PC-3 (cell line): ENCODE data around the gene UGGT2. TPM values are rescaled to one million over a fixed set of nuclear protein-coding genes. Genes with fewer than 3 reads are reported as not detected.
"Not testable (repeated sequence)": the region's sequence is repeated elsewhere in the genome, so short reads cannot be mapped to it uniquely, and the experiment has no call there.

Experiments
- ATAC-seq: fragments of 200-7000 bp; cut with Tn5 transposase; 2 replicates; pipeline ENCODE4 v1.9.1; 2020; ENCODE audit warnings: mild to moderate bottlenecking, moderate library complexity
- BruUV-seq: library from RNA; stranded (reverse); fragments of 400-500 nt; replicated peaks from 2 replicates; lab custom pipeline; 2021; lab: Mats Ljungman, UMichigan
- CTCF ChIA-PET: fragments of 300-600 bp; sonication (Branson Sonifier 250); formaldehyde crosslinking; loops from one replicate; lab custom pipeline; 2022; ENCODE audit warnings: antibody characterized with exemption; lab: Charles Lee
- POLR2A ChIA-PET: fragments of 300-600 bp; sonication (Branson Sonifier 250); formaldehyde crosslinking; loops from one replicate; lab custom pipeline; 2022; ENCODE audit warnings: antibody characterized with exemption; ENCODE audit not compliant: unreplicated experiment; lab: Charles Lee
- DNase-seq: peaks from one replicate; pipeline ENCODE4 v3.0.0-alpha.2; 2015
- H2AFZ ChIP-seq: fragments of 300-600 bp; sonication (generic); 2 replicates; pipeline ENCODE4 v1.6.0; 2016; ENCODE audit warnings: antibody characterized with exemption, low read length
- H3F3A ChIP-seq: fragments of 300-600 bp; sonication (generic); one replicate; pipeline ENCODE4 v1.6.0; 2017; ENCODE audit warnings: antibody characterized with exemption, low read length, control low read depth, mild to moderate bottlenecking; ENCODE audit not compliant: unreplicated experiment
- H3K27ac ChIP-seq: fragments of 300-600 bp; sonication (generic); 2 replicates; pipeline ENCODE4 v1.5.1; 2016; ENCODE audit warnings: mild to moderate bottlenecking, low read length
- H3K27me3 ChIP-seq: fragments of 300-600 bp; sonication (generic); 2 replicates; pipeline ENCODE4 v1.6.1; 2016; ENCODE audit warnings: low read length, mixed read lengths
- H3K36me3 ChIP-seq: fragments of 300-600 bp; sonication (generic); 2 replicates; pipeline ENCODE4 v1.6.1; 2016; ENCODE audit warnings: low read depth, mixed run types, low read length, mixed read lengths
- H3K4me1 ChIP-seq: fragments of 300-600 bp; sonication (generic); 2 replicates; pipeline ENCODE4 v1.5.1; 2016; ENCODE audit warnings: low read length; ENCODE audit not compliant: insufficient read depth
- H3K4me2 ChIP-seq: fragments of 300-600 bp; sonication (generic); 2 replicates; pipeline ENCODE4 v1.6.0; 2016; ENCODE audit warnings: low read length
- H3K4me3 ChIP-seq: fragments of 300-600 bp; sonication (generic); 2 replicates; pipeline ENCODE4 v1.5.1; 2016; ENCODE audit warnings: mild to moderate bottlenecking, low read length, mixed read lengths
- H3K79me2 ChIP-seq: fragments of 300-600 bp; sonication (generic); 2 replicates; pipeline ENCODE4 v1.6.1; 2017; ENCODE audit warnings: low read length, mixed read lengths
- H3K9ac ChIP-seq: fragments of 300-600 bp; sonication (generic); 2 replicates; pipeline ENCODE4 v1.6.0; 2016; ENCODE audit warnings: mild to moderate bottlenecking, low read length
- H3K9me2 ChIP-seq: fragments of 300-600 bp; sonication (generic); replicated peaks from 2 replicates; pipeline ENCODE4 v1.6.1; 2016; ENCODE audit warnings: mixed run types, low read length, mixed read lengths
- H3K9me3 ChIP-seq: fragments of 300-600 bp; sonication (generic); 2 replicates; pipeline ENCODE4 v1.6.1; 2016; ENCODE audit warnings: low read length, mixed read lengths
- H4K20me1 ChIP-seq: fragments of 300-600 bp; sonication (generic); 2 replicates; pipeline ENCODE4 v1.6.1; 2016; ENCODE audit warnings: low read length, mixed read lengths
- CTCF ChIP-seq: fragments of 300-600 bp; sonication (generic); conservative IDR thresholded peaks from 2 replicates; pipeline ENCODE4 v1.5.1; 2017; ENCODE audit warnings: antibody characterized with exemption, low read depth, mild to moderate bottlenecking, low read length
- EZH2 ChIP-seq: fragments of 300-600 bp; sonication (generic); IDR thresholded peaks from one replicate; pipeline ENCODE4 v1.6.1; 2017; ENCODE audit warnings: antibody characterized with exemption, mild to moderate bottlenecking, low read length; ENCODE audit not compliant: unreplicated experiment
- EZH2phosphoT487 ChIP-seq: fragments of 300-600 bp; sonication (generic); IDR thresholded peaks from 2 replicates; pipeline ENCODE4 v1.6.1; 2018; ENCODE audit warnings: mild to moderate bottlenecking, antibody characterized with exemption, low read length, borderline replicate concordance
- intact Hi-C: fragments of 100-400 bp; cut with micrococcal nuclease; formaldehyde crosslinking; loops from 2 replicates; pipeline ENCODE4 v1.9.0; 2023
- total RNA-seq: library from RNA; depleted of rRNA; stranded (reverse); fragments of >200 nt; gene quantifications from 2 replicates; pipeline ENCODE4 v1.2.3, GENCODE V29; 2014

UGGT2 gene
- total RNA-seq, 1 experiment from 2014 or later = 24.3 TPM

GRCh38 chr13:96000069-96000468, 53.1 kb downstream of the UGGT2 start:
- intact Hi-C loops = no loop called here
- Histone ChIP-seq H3K4me3 (no peak overlapping the region), H4K20me1 (no peaks in the 10 kb centered on the region), H3K4me2 (no peak overlapping the region), H2AFZ (no peak overlapping the region), H3K27ac (no peak overlapping the region), H3K79me2 (no peaks in the 10 kb centered on the region), H3K27me3 (no peaks in the 10 kb centered on the region), H3K9me2 (no peaks in the 10 kb centered on the region), H3F3A (no peaks in the 10 kb centered on the region), H3K4me1 (no peaks in the 10 kb centered on the region), H3K9ac (no peak overlapping the region), H3K36me3 (no peaks in the 10 kb centered on the region), H3K9me3 (no peaks in the 10 kb centered on the region)
- TF ChIP-seq CTCF (no peak), EZH2 (no peak), EZH2phosphoT487 (no peak)
- no TSS peak for BruUV-seq
- DNase-seq (no peak), ATAC-seq (no peak)
- CTCF ChIA-PET = no interaction called here
- POLR2A ChIA-PET = no interaction called here

GRCh38 chr13:95987841-95988240, 65.4 kb downstream of the UGGT2 start:
- ChIA-PET POLR2A (no interaction called here), CTCF (no interaction called here)
- H2AFZ ChIP-seq = no peak overlapping the region
- no peaks in the 10 kb centered on the region for H3K79me2 ChIP-seq
- H3K27me3 ChIP-seq = no peaks in the 10 kb centered on the region
- no peaks in the 10 kb centered on the region for H4K20me1 ChIP-seq
- H3K9me2 ChIP-seq = no peaks in the 10 kb centered on the region
- no peak overlapping the region for H3K27ac ChIP-seq
- no peak overlapping the region for H3K4me3 ChIP-seq
- H3F3A ChIP-seq = no peaks in the 10 kb centered on the region
- no peak for ATAC-seq
- H3K4me2 ChIP-seq = no peak overlapping the region
- TF ChIP-seq EZH2phosphoT487 = no peak
- TF ChIP-seq CTCF = no peak
- no peak for TF ChIP-seq EZH2
- H3K9me3 ChIP-seq = no peaks in the 10 kb centered on the region
- BruUV-seq = no TSS peak
- no peak overlapping the region for H3K9ac ChIP-seq
- no peak for DNase-seq
- intact Hi-C loops = no loop called here
- H3K36me3 ChIP-seq = no peaks in the 10 kb centered on the region
- no peaks in the 10 kb centered on the region for H3K4me1 ChIP-seq

GRCh38 chr13:95982144-95982543, 71.1 kb downstream of the UGGT2 start:
- H3K27ac ChIP-seq = no peak overlapping the region
- no peak overlapping the region for H3K9ac ChIP-seq
- ChIA-PET POLR2A (no interaction called here), CTCF (no interaction called here)
- no peaks in the 10 kb centered on the region for H4K20me1 ChIP-seq
- H3K4me3 ChIP-seq = no peak overlapping the region
- no peaks in the 10 kb centered on the region for H3K4me1 ChIP-seq
- BruUV-seq = no TSS peak
- no peak overlapping the region for H2AFZ ChIP-seq
- intact Hi-C loops = loop anchor here (5.0 kb wide), 1 partner anchor 360 kb away; no protein-coding TSS in a partner anchor
- no peaks in the 10 kb centered on the region for H3K36me3 ChIP-seq
- no peaks in the 10 kb centered on the region for H3K79me2 ChIP-seq
- ATAC-seq (no peak), DNase-seq (no peak)
- H3K9me2 ChIP-seq = no peaks in the 10 kb centered on the region
- H3K4me2 ChIP-seq = no peak overlapping the region
- H3F3A ChIP-seq = no peaks in the 10 kb centered on the region
- H3K9me3 ChIP-seq = no peaks in the 10 kb centered on the region
- no peaks in the 10 kb centered on the region for H3K27me3 ChIP-seq
- TF ChIP-seq CTCF (no peak), EZH2 (no peak), EZH2phosphoT487 (no peak)

GRCh38 chr13:95972651-95973050, 80.5 kb downstream of the UGGT2 start:
- H3K4me2 ChIP-seq, POLR2A ChIA-PET, ATAC-seq, H3K4me3 ChIP-seq, H3K36me3 ChIP-seq, H3K79me2 ChIP-seq, H3K9me2 ChIP-seq, BruUV-seq, H3K27me3 ChIP-seq, DNase-seq, intact Hi-C loops, H3F3A ChIP-seq, H2AFZ ChIP-seq, H3K9me3 ChIP-seq, H3K9ac ChIP-seq, CTCF ChIA-PET, H3K27ac ChIP-seq, H3K4me1 ChIP-seq, H4K20me1 ChIP-seq: not testable (repeated sequence)
